HG02981 (cell line): ENCODE results near the gene STK25.
"Not testable (repeated sequence)": the region's sequence is repeated elsewhere in the genome, so short reads cannot be mapped to it uniquely, and the experiment has no call there.

Source experiments
- ATAC-seq: cut with Tn5 transposase; IDR thresholded peaks from one replicate; pipeline ENCODE4 v1.9.1; 2021; ENCODE audit warnings: mild to moderate bottlenecking, moderate library complexity; ENCODE audit not compliant: unreplicated experiment

Gene STK25

GRCh38 chr2:241469746-241470145 is 38.6 kb downstream of the STK25 start:
- ATAC-seq: no peak

- no peak for ATAC-seq
Observed at GRCh38 chr2:241468476-241468781, 40.0 kb downstream of the STK25 start.

- no peak for ATAC-seq
Observed at GRCh38 chr2:241467777-241468475, 40.5 kb downstream of the STK25 start.

- no peak for ATAC-seq
Observed at GRCh38 chr2:241466230-241466629, 42.2 kb downstream of the STK25 start.

- no peak for ATAC-seq
Observed at GRCh38 chr2:241465543-241465942, 42.8 kb downstream of the STK25 start.

GRCh38 chr2:241463276-241464135 is 44.9 kb downstream of the STK25 start:
- ATAC-seq: no peak

GRCh38 chr2:241461693-241462677 is 46.4 kb downstream of the STK25 start:
- no peak for ATAC-seq

GRCh38 chr2:241460631-241461030 is 47.8 kb downstream of the STK25 start:
- no peak for ATAC-seq

GRCh38 chr2:241459520-241459919 is 48.9 kb downstream of the STK25 start:
- no peak for ATAC-seq

- ATAC-seq: no peak
Observed at GRCh38 chr2:241458687-241459086, 49.7 kb downstream of the STK25 start.

GRCh38 chr2:241456546-241456945 is 51.8 kb downstream of the STK25 start:
- no peak for ATAC-seq

- ATAC-seq: no peak
Observed at GRCh38 chr2:241454837-241455485, 53.4 kb downstream of the STK25 start.

- not testable (repeated sequence) for ATAC-seq
Observed at GRCh38 chr2:241453919-241454318, 54.5 kb downstream of the STK25 start.

GRCh38 chr2:241451840-241452506 is 56.4 kb downstream of the STK25 start:
- no peak for ATAC-seq

- ATAC-seq: not testable (repeated sequence)
Observed at GRCh38 chr2:241450092-241450491, 58.3 kb downstream of the STK25 start.

GRCh38 chr2:241445426-241445825 is 63.0 kb downstream of the STK25 start:
- ATAC-seq: peak; percentile 76

- no peak for ATAC-seq
Observed at GRCh38 chr2:241443486-241444223, 64.7 kb downstream of the STK25 start.
